ENCODE measurements around the gene SH3BGRL3. TPM values are rescaled to one million over a fixed set of nuclear protein-coding genes. Genes with fewer than 3 reads are reported as not detected.
"Not testable (repeated sequence)": the region's sequence is repeated elsewhere in the genome, so short reads cannot be mapped to it uniquely, and the experiment has no call there.

The SH3BGRL3 gene
- total RNA-seq, 2 donors from 2014 or later, result 148 to 165 TPM

DNA sequence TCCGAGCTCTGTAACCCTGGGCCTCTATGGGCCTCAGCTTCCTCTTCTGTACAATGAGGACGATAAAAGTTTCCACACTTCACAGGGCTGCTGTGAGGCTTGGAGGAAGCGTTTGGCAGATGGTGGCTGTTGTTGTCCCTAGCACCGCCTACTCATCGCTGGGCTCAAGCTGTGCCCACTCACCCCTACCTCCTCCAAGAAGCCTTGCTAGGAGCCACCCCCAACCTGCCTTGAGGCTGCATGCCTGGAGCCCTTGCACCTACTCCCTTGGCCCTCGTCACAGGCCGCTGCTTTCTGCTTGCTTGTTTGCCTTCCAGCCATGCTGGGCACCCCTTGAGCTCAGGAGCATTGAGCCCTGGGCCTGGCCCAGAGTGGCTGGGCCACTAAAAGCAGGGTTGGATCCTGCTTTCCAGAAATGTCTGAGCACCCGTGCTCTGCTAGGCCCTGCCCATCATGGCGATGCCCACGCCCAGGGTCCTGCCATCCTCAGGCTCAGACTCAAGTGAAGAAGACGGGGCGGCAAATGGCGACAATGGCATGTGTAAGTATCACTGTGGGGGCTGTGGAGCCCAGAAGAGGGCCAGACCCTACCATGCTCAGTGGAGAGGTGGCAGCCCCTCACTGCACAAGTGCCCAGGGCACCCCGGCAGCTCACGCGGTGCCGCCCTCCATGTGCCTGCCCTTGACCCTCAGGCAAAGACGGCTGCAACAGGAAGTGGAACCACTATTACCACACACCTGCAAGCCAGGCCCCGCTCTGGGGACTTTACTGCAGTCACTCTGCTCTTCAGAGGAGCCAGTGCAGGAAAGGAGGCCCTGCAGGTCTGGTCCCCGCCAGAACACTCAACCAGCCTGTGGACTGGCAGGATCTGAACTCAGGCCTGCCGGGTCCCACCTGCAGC, 9.5 kb downstream of the SH3BGRL3 start:
- H3K4me3 Mint-ChIP-seq, result peak overlapping the region; percentile 77 to 92
- H3K36me3 Mint-ChIP-seq (ENCODE audit: insufficient read depth in 2 of 2), result peaks cover 0 to 5% of the 10 kb centered on the region in 2 donors
- peak in 1 of 2 donors; percentile 10 for ATAC-seq (replicated peaks in 1 of 2)

DNA sequence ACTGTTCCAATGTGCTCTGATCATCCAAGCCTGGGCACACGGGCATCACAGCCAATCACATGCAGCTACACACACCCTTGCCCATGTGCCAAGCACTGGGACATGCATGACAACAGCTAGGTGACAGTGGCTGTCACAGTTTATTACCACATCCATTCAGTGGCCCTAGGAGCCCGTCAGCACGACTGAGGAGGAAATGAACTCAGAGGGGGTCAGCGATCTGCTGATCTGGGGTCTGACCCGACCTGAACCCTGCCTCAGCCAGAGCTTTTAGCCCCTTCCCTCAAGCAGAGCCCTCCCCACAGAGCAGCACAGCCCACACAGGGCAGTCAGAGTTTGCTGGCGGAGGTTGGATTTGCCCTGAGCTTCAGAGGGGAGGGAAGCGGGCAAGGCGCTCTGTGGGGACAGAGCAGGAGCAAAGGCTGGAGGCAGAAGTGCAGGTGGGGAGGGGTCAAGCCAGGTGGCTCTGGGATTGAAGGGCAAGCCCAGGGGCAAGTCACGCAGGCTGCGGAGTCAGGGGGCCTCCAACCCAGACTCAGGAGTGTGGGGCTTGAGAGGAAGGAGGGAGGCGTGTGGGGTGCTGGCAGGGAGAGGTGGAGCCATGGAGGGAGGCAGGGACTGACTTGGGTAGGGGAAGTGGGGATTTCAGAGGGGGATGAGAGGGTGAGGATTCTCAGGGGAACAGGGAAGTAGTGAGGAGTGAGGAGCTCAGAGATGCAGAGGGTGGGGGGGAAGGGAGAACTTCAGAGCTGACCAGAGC, 10.4 kb downstream of the SH3BGRL3 start:
- no peaks in the 10 kb centered on the region for H3K9me3 Mint-ChIP-seq
- peaks cover 67% of the 10 kb centered on the region for H3K4me1 Mint-ChIP-seq (ENCODE audit: low read depth)
- no peaks in the 10 kb centered on the region for H3K27me3 Mint-ChIP-seq (ENCODE audit: low read depth)
- peaks cover 0 to 3% of the 10 kb centered on the region in 2 donors for H3K36me3 Mint-ChIP-seq (ENCODE audit: insufficient read depth in 2 of 2)
- peak overlapping the region; percentile 77 to 92 for H3K4me3 Mint-ChIP-seq
- H3K27ac Mint-ChIP-seq, result peak overlapping the region; percentile 98
- DNase-seq, result no peak
- ATAC-seq (replicated peaks in 1 of 2), result no peak

More for the DNA sequence above, 9.5 kb downstream of the SH3BGRL3 start:
- peak; percentile 44 to 57 for DNase-seq
- Mint-ChIP-seq H3K4me1 (ENCODE audit: low read depth) (peaks cover 76% of the 10 kb centered on the region), H3K27me3 (ENCODE audit: low read depth) (no peaks in the 10 kb centered on the region), H3K27ac (peak overlapping the region; percentile 98), H3K9me3 (no peaks in the 10 kb centered on the region)

DNA sequence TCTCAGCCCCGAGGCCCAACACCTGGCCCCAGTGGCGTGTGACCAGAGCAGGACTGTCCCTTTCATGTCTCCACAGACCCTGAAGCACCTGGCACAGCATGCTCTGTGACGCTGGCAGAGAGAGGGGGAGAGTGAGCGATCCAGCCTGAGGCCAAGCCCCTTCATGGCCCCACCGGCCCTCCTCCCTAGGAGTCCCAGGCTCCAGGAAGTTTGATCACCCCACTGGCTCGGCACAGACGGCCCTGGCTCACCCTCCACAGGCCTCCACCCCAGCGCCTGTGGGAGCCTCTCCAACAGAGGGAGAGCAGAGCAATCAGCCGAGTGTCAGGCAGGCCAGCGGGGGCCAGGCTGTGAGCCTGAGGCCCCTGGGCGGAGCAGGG, 11.0 kb downstream of the SH3BGRL3 start:
- peaks cover 67% of the 10 kb centered on the region for H3K4me1 Mint-ChIP-seq (ENCODE audit: low read depth)
- ATAC-seq (replicated peaks in 1 of 2) (no peak), DNase-seq (no peak)
- peaks cover 0 to 3% of the 10 kb centered on the region in 2 donors for H3K36me3 Mint-ChIP-seq (ENCODE audit: insufficient read depth in 2 of 2)
- no peaks in the 10 kb centered on the region for H3K27me3 Mint-ChIP-seq (ENCODE audit: low read depth)
- H3K27ac Mint-ChIP-seq, result no peak overlapping the region
- no peak overlapping the region for H3K4me3 Mint-ChIP-seq
- no peaks in the 10 kb centered on the region for H3K9me3 Mint-ChIP-seq

DNA sequence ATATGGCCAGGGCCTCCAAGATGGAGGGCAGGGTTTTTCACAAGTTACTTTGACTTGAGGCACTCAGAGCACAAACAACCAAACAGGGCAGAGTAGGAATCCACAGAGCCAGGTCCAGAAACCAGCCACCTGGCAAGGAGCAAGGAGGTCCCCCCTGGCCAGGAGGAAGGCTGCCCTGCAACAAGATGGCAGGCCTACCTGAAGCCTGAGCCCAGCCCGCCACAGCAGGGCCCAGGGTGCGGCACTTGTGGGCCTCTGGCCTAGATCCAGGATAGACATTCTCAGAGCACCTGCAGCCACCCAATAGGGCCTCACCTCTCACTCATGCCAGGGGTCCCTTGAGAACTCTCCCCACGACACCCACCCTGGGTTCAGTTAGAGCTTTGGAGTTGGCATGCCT, 11.5 kb downstream of the SH3BGRL3 start:
- H3K4me3 Mint-ChIP-seq, result no peak overlapping the region
- H3K4me1 Mint-ChIP-seq (ENCODE audit: low read depth), result peaks cover 62% of the 10 kb centered on the region
- no peaks in the 10 kb centered on the region for H3K9me3 Mint-ChIP-seq
- no peak for DNase-seq
- no peak for ATAC-seq (replicated peaks in 1 of 2)
- peaks cover 0 to 5% of the 10 kb centered on the region in 2 donors for H3K36me3 Mint-ChIP-seq (ENCODE audit: insufficient read depth in 2 of 2)
- no peaks in the 10 kb centered on the region for H3K27me3 Mint-ChIP-seq (ENCODE audit: low read depth)
- H3K27ac Mint-ChIP-seq, result peak overlapping the region; percentile 36

DNA sequence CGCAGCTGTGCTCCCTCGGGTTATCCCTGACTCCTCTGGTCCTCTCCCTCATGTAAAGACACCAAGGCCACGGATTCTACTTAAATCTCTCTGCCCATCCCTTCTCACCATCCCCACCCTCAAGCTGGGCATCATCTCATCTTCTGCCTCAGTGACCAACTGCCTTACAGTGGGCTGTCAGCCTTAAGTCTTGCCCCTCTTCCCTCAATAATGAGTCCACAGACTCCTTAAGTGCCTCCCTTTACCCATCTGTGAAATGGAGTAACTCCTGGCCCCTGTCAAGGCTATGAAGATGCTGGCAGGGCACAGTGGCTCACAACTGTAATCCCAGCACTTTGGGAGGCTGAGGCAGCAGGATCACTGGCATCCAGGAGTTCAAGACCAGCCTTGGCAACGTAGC, 12.1 kb downstream of the SH3BGRL3 start:
- Mint-ChIP-seq H3K4me1 (ENCODE audit: low read depth) (peaks cover 57% of the 10 kb centered on the region), H3K27me3 (ENCODE audit: low read depth) (no peaks in the 10 kb centered on the region), H3K4me3 (no peak overlapping the region), H3K36me3 (ENCODE audit: insufficient read depth in 2 of 2) (peaks cover 0 to 5% of the 10 kb centered on the region in 2 donors), H3K27ac (peak overlapping the region; percentile 69), H3K9me3 (no peaks in the 10 kb centered on the region)
- ATAC-seq (replicated peaks in 1 of 2), result no peak
- DNase-seq, result no peak

DNA sequence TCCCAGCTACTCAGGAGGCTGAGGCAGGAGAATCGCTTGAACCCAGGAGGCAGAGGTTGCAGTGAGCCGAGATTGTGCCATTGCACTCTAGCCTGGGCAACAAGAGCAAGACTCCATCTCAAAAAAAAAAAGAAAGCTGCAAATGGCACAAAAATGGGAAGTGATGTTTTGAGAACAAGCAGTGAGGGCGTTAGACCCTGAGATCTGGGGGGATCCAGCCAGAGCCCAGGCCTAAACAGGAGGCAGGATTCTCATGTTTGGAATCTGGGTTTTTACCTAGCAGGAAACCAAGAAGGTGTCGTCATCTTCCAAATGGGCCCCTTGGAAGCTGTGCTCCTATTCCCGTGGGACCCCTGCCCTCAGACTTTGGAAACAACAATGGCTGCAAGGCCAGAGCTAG, 12.8 kb downstream of the SH3BGRL3 start:
- H3K4me1 Mint-ChIP-seq (ENCODE audit: low read depth), result peaks cover 49% of the 10 kb centered on the region
- H3K27ac Mint-ChIP-seq, result peak overlapping the region; percentile 61
- H3K27me3 Mint-ChIP-seq (ENCODE audit: low read depth); H3K4me3 Mint-ChIP-seq; ATAC-seq (replicated peaks in 1 of 2); H3K9me3 Mint-ChIP-seq; H3K36me3 Mint-ChIP-seq (ENCODE audit: insufficient read depth in 2 of 2); DNase-seq: not testable (repeated sequence)

DNA sequence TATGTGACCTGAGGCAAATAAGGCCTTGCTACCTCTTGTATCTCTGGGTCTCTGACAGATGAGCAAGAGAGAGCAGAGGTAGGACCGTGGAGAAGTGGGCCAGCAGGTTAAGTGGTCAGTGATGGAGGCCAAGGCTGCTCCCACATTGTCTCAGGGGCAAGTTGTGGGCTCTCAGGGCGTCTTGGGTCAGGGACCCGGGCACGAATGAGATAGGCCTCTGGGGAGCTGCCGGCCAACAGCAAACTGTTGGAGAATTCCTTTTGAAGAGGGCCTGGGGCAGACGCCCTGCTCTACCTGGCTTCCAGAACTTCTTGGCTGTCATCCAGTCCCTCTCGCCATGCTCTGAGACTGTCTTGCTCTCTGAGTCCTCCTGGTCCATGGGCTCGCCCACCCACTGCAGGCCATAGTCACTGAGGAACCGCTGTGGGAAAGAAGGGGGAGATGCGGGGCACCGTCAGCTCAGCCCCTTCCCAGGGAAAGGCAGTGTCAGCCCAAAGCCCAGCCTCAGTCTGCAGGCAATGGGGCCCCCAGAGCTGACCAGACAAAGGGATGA, 14.1 kb downstream of the SH3BGRL3 start:
- Mint-ChIP-seq H3K4me1 (ENCODE audit: low read depth) (peaks cover 37% of the 10 kb centered on the region), H3K36me3 (ENCODE audit: insufficient read depth in 2 of 2) (peaks cover 0 to 5% of the 10 kb centered on the region in 2 donors), H3K4me3 (no peak overlapping the region), H3K27me3 (ENCODE audit: low read depth) (no peaks in the 10 kb centered on the region), H3K9me3 (no peaks in the 10 kb centered on the region), H3K27ac (no peak overlapping the region)
- ATAC-seq (replicated peaks in 1 of 2), result no peak
- no peak for DNase-seq

DNA sequence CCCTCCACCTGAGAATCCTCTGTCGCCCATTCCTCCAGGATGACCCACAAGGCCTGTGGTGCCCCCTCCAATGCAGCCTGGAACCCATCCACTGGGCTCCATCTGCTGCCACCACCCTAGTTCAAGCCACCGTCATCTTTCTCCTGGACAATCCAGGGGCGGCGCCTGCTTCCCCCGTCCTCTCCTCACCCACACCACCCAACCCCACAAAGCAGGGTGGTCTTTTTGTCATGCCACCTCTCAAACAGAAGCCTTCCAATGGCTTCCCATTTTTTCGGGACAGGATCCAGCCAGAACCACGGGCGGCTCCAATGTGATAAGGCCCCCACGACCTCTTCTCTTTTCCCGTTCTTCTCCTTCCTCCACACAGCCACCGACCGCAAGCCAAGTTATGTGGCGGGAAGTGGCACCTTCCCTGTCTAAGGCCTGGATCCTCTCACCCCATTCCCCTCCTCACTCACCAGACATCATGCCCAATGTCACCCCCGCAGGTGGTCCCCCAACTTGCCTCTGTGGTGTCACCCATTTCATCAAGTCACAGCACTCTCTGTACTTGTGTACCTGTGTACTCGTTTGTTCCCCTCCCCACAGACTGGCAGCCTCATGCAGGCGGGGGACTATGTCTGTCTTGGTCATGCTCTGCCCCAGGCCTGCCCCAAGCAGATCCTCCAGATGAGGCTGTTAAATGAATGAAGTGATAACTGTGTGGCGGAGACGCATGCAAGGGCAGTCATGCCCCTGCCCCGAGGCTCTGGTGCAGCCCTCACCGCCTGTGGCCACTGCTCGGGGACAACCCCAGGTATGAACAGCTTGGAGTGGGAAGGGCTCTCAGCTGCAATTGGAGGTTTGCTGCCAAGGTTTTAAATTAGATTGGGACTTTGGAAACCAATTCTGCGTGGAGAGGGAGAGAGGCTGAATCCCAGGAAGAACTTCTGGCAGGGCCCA, 15.6 kb downstream of the SH3BGRL3 start:
- Mint-ChIP-seq H3K9me3 (no peaks in the 10 kb centered on the region), H3K27ac (no peak overlapping the region), H3K36me3 (ENCODE audit: insufficient read depth in 2 of 2) (peaks cover 0 to 5% of the 10 kb centered on the region in 2 donors), H3K4me1 (ENCODE audit: low read depth) (peaks cover 22% of the 10 kb centered on the region), H3K27me3 (ENCODE audit: low read depth) (no peaks in the 10 kb centered on the region), H3K4me3 (no peak overlapping the region)
- DNase-seq (no peak), ATAC-seq (replicated peaks in 1 of 2) (no peak)

DNA sequence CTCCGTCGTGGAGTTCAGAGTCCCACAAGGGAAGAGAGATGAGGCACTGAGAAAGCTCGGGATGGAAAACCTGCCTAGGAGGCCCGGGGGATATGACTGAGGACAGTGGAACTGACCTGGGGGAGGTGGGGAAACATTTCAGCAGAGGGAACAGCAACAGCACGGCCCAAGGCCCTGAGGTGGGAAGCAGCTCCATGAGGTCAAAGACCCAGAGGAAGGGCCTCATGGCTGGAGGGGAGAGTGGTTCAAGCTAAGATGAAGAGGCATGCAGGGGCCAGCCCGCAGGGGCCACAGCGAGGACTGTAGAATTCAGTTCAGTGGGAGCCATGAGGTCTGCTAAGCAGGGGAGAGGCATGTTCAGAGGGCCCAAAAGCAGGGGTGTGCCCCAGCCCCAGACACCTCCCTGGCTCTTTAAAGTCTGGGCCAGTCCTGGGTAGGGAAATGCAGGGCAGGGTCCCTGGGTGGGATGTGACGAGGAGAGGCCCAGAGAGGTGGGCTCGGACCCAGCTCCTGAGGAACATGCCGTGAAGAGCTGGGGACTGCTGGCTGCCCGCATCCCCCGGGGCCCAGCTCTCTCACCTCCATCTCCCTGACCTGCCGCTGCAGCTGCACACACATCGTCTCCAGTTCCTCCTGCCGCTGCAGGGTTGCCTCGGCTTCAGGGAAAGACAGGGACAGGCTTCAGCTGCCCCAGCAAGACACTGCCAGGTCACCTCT, 16.6 kb downstream of the SH3BGRL3 start:
- Mint-ChIP-seq H3K27ac (no peak overlapping the region), H3K4me1 (ENCODE audit: low read depth) (peaks cover 14% of the 10 kb centered on the region), H3K36me3 (ENCODE audit: insufficient read depth in 2 of 2) (peaks cover 0 to 5% of the 10 kb centered on the region in 2 donors), H3K27me3 (ENCODE audit: low read depth) (no peaks in the 10 kb centered on the region), H3K9me3 (no peaks in the 10 kb centered on the region), H3K4me3 (no peak overlapping the region)
- ATAC-seq (replicated peaks in 1 of 2) (no peak), DNase-seq (no peak)

DNA sequence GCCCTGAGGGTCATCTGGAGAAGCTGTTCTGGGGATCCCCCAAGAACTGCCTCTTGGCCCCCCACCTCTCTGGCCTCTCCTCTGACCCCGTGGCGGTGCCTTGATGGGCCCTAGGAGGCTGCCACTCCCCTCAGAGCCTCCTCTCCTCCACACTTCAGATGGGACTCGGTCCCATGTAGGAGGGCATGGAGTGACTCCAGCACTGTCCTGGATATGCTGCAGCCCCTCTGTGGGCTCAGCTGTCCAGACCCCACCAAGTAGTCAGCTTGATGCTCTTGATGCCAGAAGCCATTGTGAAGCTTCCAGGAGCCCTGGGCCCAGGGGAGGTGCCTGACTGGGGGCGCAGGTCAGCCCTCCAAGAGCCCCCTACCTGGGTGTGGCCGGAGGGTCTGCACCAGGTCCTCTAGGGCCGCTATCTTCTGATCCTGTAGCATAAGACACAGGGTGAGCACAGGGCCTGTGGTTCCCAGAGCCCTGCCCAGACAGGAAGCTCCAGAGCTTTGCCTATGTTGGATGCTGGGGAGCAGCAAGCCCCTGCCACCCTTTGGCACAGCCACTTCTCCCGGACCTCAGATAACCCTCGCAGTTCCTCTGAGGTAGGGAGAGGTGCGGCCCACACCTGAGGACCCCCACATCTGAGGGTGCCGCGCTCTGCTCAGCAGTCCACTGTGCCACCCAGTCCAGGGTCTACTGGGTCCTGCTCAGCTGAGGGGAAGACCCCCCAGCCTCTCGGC, 17.3 kb downstream of the SH3BGRL3 start:
- Mint-ChIP-seq H3K27me3 (ENCODE audit: low read depth) (no peaks in the 10 kb centered on the region), H3K9me3 (no peaks in the 10 kb centered on the region), H3K4me1 (ENCODE audit: low read depth) (peaks cover 9% of the 10 kb centered on the region), H3K36me3 (ENCODE audit: insufficient read depth in 2 of 2) (peaks cover 0 to 3% of the 10 kb centered on the region in 2 donors), H3K27ac (no peak overlapping the region), H3K4me3 (no peak overlapping the region)
- no peak for DNase-seq
- no peak for ATAC-seq (replicated peaks in 1 of 2)

DNA sequence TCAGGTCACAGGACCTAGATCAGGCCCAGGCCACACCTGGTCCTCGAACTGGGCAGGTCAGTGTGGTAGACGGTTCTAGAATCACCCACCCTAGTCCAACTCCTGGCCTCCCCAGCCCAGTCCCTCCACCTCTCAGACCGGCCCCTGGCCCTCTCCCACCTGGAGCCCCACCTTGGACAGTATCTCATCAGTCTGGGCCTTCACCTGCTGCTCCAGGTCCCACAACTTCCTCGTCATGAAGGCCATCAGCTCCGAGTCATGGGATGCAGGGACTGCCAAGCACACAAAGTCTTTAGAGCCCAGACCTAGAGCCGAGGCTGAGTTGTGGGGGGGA, 17.9 kb downstream of the SH3BGRL3 start:
- Mint-ChIP-seq H3K4me1 (ENCODE audit: low read depth) (peaks cover 7% of the 10 kb centered on the region), H3K27me3 (ENCODE audit: low read depth) (no peaks in the 10 kb centered on the region), H3K9me3 (no peaks in the 10 kb centered on the region), H3K27ac (no peak overlapping the region), H3K36me3 (ENCODE audit: insufficient read depth in 2 of 2) (peaks cover 0 to 2% of the 10 kb centered on the region in 2 donors), H3K4me3 (no peak overlapping the region)
- no peak for ATAC-seq (replicated peaks in 1 of 2)
- no peak for DNase-seq
